HepG2 (cell line): Measurements from ENCODE around the gene IL1RL2. TPM values are rescaled to one million over a fixed set of nuclear protein-coding genes. Genes with fewer than 3 reads are reported as not detected.

Experiments
- AHR ChIP-seq: IDR thresholded peaks from 2 replicates; pipeline ENCODE4 v1.6.1; 2018; ENCODE audit warnings: missing genetic modification reagents, missing compliant biosample characterization
- ARID5B ChIP-seq: IDR thresholded peaks from 2 replicates; pipeline ENCODE4 v1.4.0; 2020; ENCODE audit warnings: mild to moderate bottlenecking, missing genetic modification reagents
- EEA1 ChIP-seq: sonication (generic); formaldehyde crosslinking; IDR thresholded peaks from 2 replicates; pipeline ENCODE4 v1.5.1; 2020; ENCODE audit warnings: mild to moderate bottlenecking, missing genetic modification reagents, borderline replicate concordance
- HNRNPH1 ChIP-seq: fragments of 200-400 bp; formaldehyde crosslinking; optimal IDR thresholded peaks from 2 replicates; pipeline ENCODE3; 2017; ENCODE audit warnings: mild to moderate bottlenecking, low read depth, low read length
- KDM6A ChIP-seq: IDR thresholded peaks from 2 replicates; pipeline ENCODE4 v1.6.1; 2016; ENCODE audit warnings: low read depth
- KLF13 ChIP-seq: sonication (generic); formaldehyde crosslinking; IDR thresholded peaks from 2 replicates; pipeline ENCODE4 v1.4.0; 2020; ENCODE audit warnings: mild to moderate bottlenecking, missing genetic modification reagents
- MAZ ChIP-seq, 2 experiments: sonication (generic) in 1 of 2; formaldehyde crosslinking in 1 of 2; IDR thresholded peaks; 2 replicates each; pipeline versions ENCODE4 v1.5.0 to v1.6.1; 2012 to 2020; ENCODE audit warnings: low read depth in 2 of 2, mild to moderate bottlenecking in 2 of 2, borderline replicate concordance in 1 of 2, improper control_type of control experiment in 1 of 2, low read length in 1 of 2, missing genetic modification reagents in 1 of 2, moderate library complexity in 1 of 2
- MEIS1 ChIP-seq: sonication (generic); formaldehyde crosslinking; IDR thresholded peaks from 2 replicates; pipeline ENCODE4 v1.9.0; 2021; ENCODE audit warnings: mild to moderate bottlenecking, missing genetic modification reagents, moderate library complexity, borderline replicate concordance
- RBAK ChIP-seq: sonication (generic); formaldehyde crosslinking; IDR thresholded peaks from 2 replicates; pipeline ENCODE4 v1.5.1; 2020; ENCODE audit warnings: mild to moderate bottlenecking, missing genetic modification reagents
- RFX1 ChIP-seq: fragments of 450-650 bp; IDR thresholded peaks from 2 replicates; pipeline ENCODE4 v1.6.1; 2017
- RXRB ChIP-seq: IDR thresholded peaks from 2 replicates; pipeline ENCODE4 v1.6.1; 2016; ENCODE audit warnings: borderline replicate concordance, missing genetic modification reagents, missing compliant biosample characterization
- SMAD3 ChIP-seq: sonication (generic); formaldehyde crosslinking; IDR thresholded peaks from 2 replicates; pipeline ENCODE4 v1.4.0; 2020; ENCODE audit warnings: missing genetic modification reagents
- SOX5 ChIP-seq: IDR thresholded peaks from 2 replicates; pipeline ENCODE4 v1.6.1; 2016; ENCODE audit warnings: borderline replicate concordance
- SOX6 ChIP-seq, 2 experiments: fragments of 450-650 bp in 1 of 2; sonication (generic) in 1 of 2; formaldehyde crosslinking in 1 of 2; IDR thresholded peaks; 2 replicates each; pipeline versions ENCODE4 v1.4.0 to v1.6.1; 2017 to 2020; ENCODE audit warnings: antibody characterized with exemption in 1 of 2, mild to moderate bottlenecking in 1 of 2, missing genetic modification reagents in 1 of 2
- U2AF2 ChIP-seq: fragments of 200-400 bp; formaldehyde crosslinking; IDR thresholded peaks from 2 replicates; pipeline ENCODE4 v1.6.1; 2017; ENCODE audit warnings: low read depth, mild to moderate bottlenecking, low read length
- ZMYM3 ChIP-seq: sonication (generic); formaldehyde crosslinking; IDR thresholded peaks from 2 replicates; pipeline ENCODE4 v1.5.1; 2020; ENCODE audit warnings: mild to moderate bottlenecking, missing genetic modification reagents
- ZNF234 ChIP-seq: sonication (generic); formaldehyde crosslinking; conservative IDR thresholded peaks from 2 replicates; pipeline ENCODE4 v1.5.1; 2020; ENCODE audit warnings: mild to moderate bottlenecking, missing genetic modification reagents
- ZNF296 ChIP-seq: sonication (generic); formaldehyde crosslinking; conservative IDR thresholded peaks from 2 replicates; pipeline ENCODE4 v1.5.0; 2020; ENCODE audit warnings: mild to moderate bottlenecking, missing genetic modification reagents
- ZNF546 ChIP-seq: sonication (generic); formaldehyde crosslinking; conservative IDR thresholded peaks from 2 replicates; pipeline ENCODE4 v1.8.1; 2023; ENCODE audit warnings: mild to moderate bottlenecking, missing genetic modification reagents
- ZNF678 ChIP-seq: sonication (generic); formaldehyde crosslinking; IDR thresholded peaks from 2 replicates; pipeline ENCODE4 v1.4.0; 2020; ENCODE audit warnings: mild to moderate bottlenecking, missing genetic modification reagents
- ZNF879 ChIP-seq: sonication (generic); formaldehyde crosslinking; IDR thresholded peaks from 2 replicates; pipeline ENCODE4 v1.8.1; 2023; ENCODE audit warnings: missing genetic modification reagents
- polyA plus RNA-seq, 8 experiments: library from polyadenylated mRNA; depleted of rRNA in 3 of 8; stranded (reverse) in 7 of 8; unstranded in 1 of 8; fragments of >200 nt; fragmentation: Illumina TruSeq in 4 of 8; extraction: Trizol in 4 of 8; gene quantifications; 2 replicates each; pipeline versions ENCODE4 v1.2.1 to v1.2.3, GENCODE V29; 2011 to 2016; ENCODE audit warnings: low read depth in 4 of 8, missing spikeins in 1 of 8, mixed read lengths in 1 of 8; ENCODE audit not compliant: insufficient read depth in 1 of 8
- total RNA-seq, 5 experiments: library from RNA; depleted of rRNA; stranded (reverse); fragments of >200 nt; fragmentation: Illumina TruSeq; extraction: Trizol; gene quantifications; 2 replicates each; pipeline ENCODE4 v1.2.3, GENCODE V29; 2016; ENCODE audit warnings: low read depth in 1 of 5
- TF ChIP-seq, protein P1 (sequence below): IDR thresholded peaks from 2 replicates; pipeline ENCODE4 v1.6.1; 2016; ENCODE audit warnings: low read depth
- TF ChIP-seq, protein P2 (sequence below): IDR thresholded peaks from 2 replicates; pipeline ENCODE4 v1.6.1; 2016; ENCODE audit warnings: mild to moderate bottlenecking

Gene IL1RL2
- total and polyA plus RNA-seq, 2 of the 13 experiments (the other 11 are each of a cell fraction or from before 2014, with no cell fraction given), result 0.03 TPM; not detected in 1

- TF ChIP-seq ZNF296 (CRISPR knock-in tag), result peak; percentile 80; the same call in 1 of the 2 replicates
- no peak for TF ChIP-seq SMAD3 (CRISPR knock-in tag)
- no peak for TF ChIP-seq ZNF879 (CRISPR knock-in tag)
- no peak for TF ChIP-seq ZNF546 (CRISPR knock-in tag)
- no peak for TF ChIP-seq MEIS1 (CRISPR knock-in tag)
- TF ChIP-seq SOX5, result no peak
- TF ChIP-seq EEA1 (CRISPR knock-in tag), result 0 out of 2 replicates have a peak, but pooled peaks have one; percentile 10
- TF ChIP-seq ZNF678 (CRISPR knock-in tag), result no peak
- TF ChIP-seq ARID5B (CRISPR knock-in tag), result peak; percentile 42; the same call in 1 of the 2 replicates
- TF ChIP-seq, protein P1, sequence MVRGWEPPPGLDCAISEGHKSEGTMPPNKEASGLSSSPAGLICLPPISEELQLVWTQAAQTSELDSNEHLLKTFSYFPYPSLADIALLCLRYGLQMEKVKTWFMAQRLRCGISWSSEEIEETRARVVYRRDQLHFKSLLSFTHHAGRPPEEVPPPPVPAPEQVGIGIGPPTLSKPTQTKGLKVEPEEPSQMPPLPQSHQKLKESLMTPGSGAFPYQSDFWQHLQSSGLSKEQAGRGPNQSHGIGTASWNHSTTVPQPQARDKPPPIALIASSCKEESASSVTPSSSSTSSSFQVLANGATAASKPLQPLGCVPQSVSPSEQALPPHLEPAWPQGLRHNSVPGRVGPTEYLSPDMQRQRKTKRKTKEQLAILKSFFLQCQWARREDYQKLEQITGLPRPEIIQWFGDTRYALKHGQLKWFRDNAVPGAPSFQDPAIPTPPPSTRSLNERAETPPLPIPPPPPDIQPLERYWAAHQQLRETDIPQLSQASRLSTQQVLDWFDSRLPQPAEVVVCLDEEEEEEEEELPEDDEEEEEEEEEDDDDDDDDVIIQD (CRISPR knock-in tag), result no peak
- no peak for TF ChIP-seq RFX1
- no peak for TF ChIP-seq MAZ (IDR thresholded peaks at IDR 0.05; ENCODE audit: borderline replicate concordance, low read depth, low read length)
- no peak for TF ChIP-seq MAZ (CRISPR knock-in tag; IDR thresholded peaks at IDR 0.05; ENCODE audit: low read depth)
- TF ChIP-seq, protein P2, sequence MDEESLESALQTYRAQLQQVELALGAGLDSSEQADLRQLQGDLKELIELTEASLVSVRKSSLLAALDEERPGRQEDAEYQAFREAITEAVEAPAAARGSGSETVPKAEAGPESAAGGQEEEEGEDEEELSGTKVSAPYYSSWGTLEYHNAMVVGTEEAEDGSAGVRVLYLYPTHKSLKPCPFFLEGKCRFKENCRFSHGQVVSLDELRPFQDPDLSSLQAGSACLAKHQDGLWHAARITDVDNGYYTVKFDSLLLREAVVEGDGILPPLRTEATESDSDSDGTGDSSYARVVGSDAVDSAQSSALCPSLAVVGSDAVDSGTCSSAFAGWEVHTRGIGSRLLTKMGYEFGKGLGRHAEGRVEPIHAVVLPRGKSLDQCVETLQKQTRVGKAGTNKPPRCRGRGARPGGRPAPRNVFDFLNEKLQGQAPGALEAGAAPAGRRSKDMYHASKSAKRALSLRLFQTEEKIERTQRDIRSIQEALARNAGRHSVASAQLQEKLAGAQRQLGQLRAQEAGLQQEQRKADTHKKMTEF, result 0 out of 2 replicates have a peak, but pooled peaks have one; percentile 34
- TF ChIP-seq AHR (CRISPR knock-in tag), result no peak
- 0 out of 2 replicates have a peak, but pooled peaks have one; percentile 19 for TF ChIP-seq ZMYM3 (CRISPR knock-in tag)
- no peak for TF ChIP-seq ZNF234 (CRISPR knock-in tag)
- TF ChIP-seq U2AF2, result no peak
- 0 out of 2 replicates have a peak, but pooled peaks have one; percentile 38 for TF ChIP-seq RXRB (CRISPR knock-in tag)
- TF ChIP-seq RBAK (CRISPR knock-in tag), result no peak
- TF ChIP-seq SOX6 (IDR thresholded peaks at IDR 0.05), result no peak
- peak; percentile 18; the same call in 1 of the 2 replicates for TF ChIP-seq SOX6 (CRISPR knock-in tag; IDR thresholded peaks at IDR 0.05)
- TF ChIP-seq HNRNPH1, result no peak
- TF ChIP-seq KLF13 (CRISPR knock-in tag), result no peak
- TF ChIP-seq KDM6A, result no peak
These were observed 48.7 kb downstream of the IL1RL2 start (continued) for GRCh38 chr2:102235491-102235890.
